HG03432 (cell line): ENCODE data around the gene PARVA.

Source experiments
- ATAC-seq: cut with Tn5 transposase; IDR thresholded peaks from one replicate; pipeline ENCODE4 v1.9.1; 2021; ENCODE audit warnings: mild to moderate bottlenecking, moderate library complexity; ENCODE audit not compliant: unreplicated experiment

PARVA gene

GRCh38 chr11:12403122-12403996, 26.0 kb downstream of the PARVA start:
- ATAC-seq = no peak

GRCh38 chr11:12403997-12404350, 26.6 kb downstream of the PARVA start:
- ATAC-seq = no peak

GRCh38 chr11:12404436-12404835, 27.1 kb downstream of the PARVA start:
- ATAC-seq = no peak

GRCh38 chr11:12408156-12408770, 30.9 kb downstream of the PARVA start:
- no peak for ATAC-seq

- no peak for ATAC-seq
Measured at GRCh38 chr11:12409621-12410005, 32.2 kb downstream of the PARVA start.

GRCh38 chr11:12410006-12410728, 32.8 kb downstream of the PARVA start:
- ATAC-seq = no peak

- ATAC-seq = no peak
Measured at GRCh38 chr11:12411393-12411792, 34.0 kb downstream of the PARVA start.

- no peak for ATAC-seq
Measured at GRCh38 chr11:12411806-12412727, 34.7 kb downstream of the PARVA start.

GRCh38 chr11:12413141-12414052, 36.0 kb downstream of the PARVA start:
- ATAC-seq = no peak

- no peak for ATAC-seq
Measured at GRCh38 chr11:12414611-12415010, 37.2 kb downstream of the PARVA start.

GRCh38 chr11:12415342-12415966, 38.1 kb downstream of the PARVA start:
- no peak for ATAC-seq

- ATAC-seq = no peak
Measured at GRCh38 chr11:12416552-12416951, 39.2 kb downstream of the PARVA start.

GRCh38 chr11:12417691-12418611, 40.6 kb downstream of the PARVA start:
- ATAC-seq = no peak

GRCh38 chr11:12420040-12420439, 42.7 kb downstream of the PARVA start:
- ATAC-seq = no peak

GRCh38 chr11:12420706-12421105, 43.3 kb downstream of the PARVA start:
- no peak for ATAC-seq

GRCh38 chr11:12421386-12421785, 44.0 kb downstream of the PARVA start:
- no peak for ATAC-seq

- no peak for ATAC-seq
Measured at GRCh38 chr11:12426176-12426575, 48.8 kb downstream of the PARVA start.

- ATAC-seq = no peak
Measured at GRCh38 chr11:12429155-12429554, 51.8 kb downstream of the PARVA start.
